ENCODE data around the gene HTR3D.
"Not testable (repeated sequence)": the region's sequence is repeated elsewhere in the genome, so short reads cannot be mapped to it uniquely, and the experiment has no call there.

The HTR3D gene

GRCh38 chr3:184003187-184003967 lies 28.2 kb upstream of the HTR3D start:
- peaks cover 0 to 3% of the 10 kb centered on the region in 2 donors for H3K36me3 ChIP-seq (ENCODE audit: control insufficient read depth in 2 of 2, insufficient read depth in 2 of 2, low read length in 2 of 2)
- peaks cover 7 to 24% of the 10 kb centered on the region in 2 donors for H3K4me1 ChIP-seq (ENCODE audit: control insufficient read depth in 2 of 2, insufficient read depth in 2 of 2, low read length in 2 of 2)
- no peak overlapping the region for H3K4me3 ChIP-seq (ENCODE audit: low read length in 2 of 2)
- H3K27me3 ChIP-seq (ENCODE audit: control insufficient read depth in 2 of 2, insufficient read depth in 2 of 2, low read length in 2 of 2): no peaks in the 10 kb centered on the region
- H3K9me3 ChIP-seq (ENCODE audit: control insufficient read depth in 2 of 2, low read length in 2 of 2): no peaks in the 10 kb centered on the region
- no peak overlapping the region for H3K27ac ChIP-seq (ENCODE audit: low read depth in 2 of 2, low read length in 2 of 2)
- no peak overlapping the region for H3K9ac ChIP-seq (ENCODE audit: low read depth in 1 of 2, low read length in 2 of 2)

GRCh38 chr3:184004476-184004875 lies 27.1 kb upstream of the HTR3D start:
- no peaks in the 10 kb centered on the region for H3K27me3 ChIP-seq (ENCODE audit: control insufficient read depth in 2 of 2, insufficient read depth in 2 of 2, low read length in 2 of 2)
- H3K36me3 ChIP-seq (ENCODE audit: control insufficient read depth in 2 of 2, insufficient read depth in 2 of 2, low read length in 2 of 2): peaks cover 2 to 5% of the 10 kb centered on the region in 2 donors
- no peak overlapping the region for H3K9ac ChIP-seq (ENCODE audit: low read depth in 1 of 2, low read length in 2 of 2)
- H3K4me3 ChIP-seq (ENCODE audit: low read length in 2 of 2): no peak overlapping the region
- H3K27ac ChIP-seq (ENCODE audit: low read depth in 2 of 2, low read length in 2 of 2): no peak overlapping the region
- H3K4me1 ChIP-seq (ENCODE audit: control insufficient read depth in 2 of 2, insufficient read depth in 2 of 2, low read length in 2 of 2): peaks cover 7 to 24% of the 10 kb centered on the region in 2 donors
- no peaks in the 10 kb centered on the region for H3K9me3 ChIP-seq (ENCODE audit: control insufficient read depth in 2 of 2, low read length in 2 of 2)

- H3K9me3 ChIP-seq (ENCODE audit: control insufficient read depth in 2 of 2, low read length in 2 of 2): no peaks in the 10 kb centered on the region
- no peaks in the 10 kb centered on the region for H3K27me3 ChIP-seq (ENCODE audit: control insufficient read depth in 2 of 2, insufficient read depth in 2 of 2, low read length in 2 of 2)
- peak overlapping the region; percentile 61 to 79 for H3K27ac ChIP-seq (ENCODE audit: low read depth in 2 of 2, low read length in 2 of 2)
- peak overlapping the region in 1 of 2 donors; percentile 4 for H3K4me3 ChIP-seq (ENCODE audit: low read length in 2 of 2)
- peaks cover 7 to 24% of the 10 kb centered on the region in 2 donors for H3K4me1 ChIP-seq (ENCODE audit: control insufficient read depth in 2 of 2, insufficient read depth in 2 of 2, low read length in 2 of 2)
- H3K9ac ChIP-seq (ENCODE audit: low read depth in 1 of 2, low read length in 2 of 2): peak overlapping the region in 1 of 2 donors; percentile 47
- peaks cover 2 to 4% of the 10 kb centered on the region in 2 donors for H3K36me3 ChIP-seq (ENCODE audit: control insufficient read depth in 2 of 2, insufficient read depth in 2 of 2, low read length in 2 of 2)
Measured at GRCh38 chr3:184005941-184006507, 25.5 kb upstream of the HTR3D start.

- not testable (repeated sequence) for H3K27me3 ChIP-seq (ENCODE audit: control insufficient read depth in 2 of 2, insufficient read depth in 2 of 2, low read length in 2 of 2); H3K9me3 ChIP-seq (ENCODE audit: control insufficient read depth in 2 of 2, low read length in 2 of 2); H3K36me3 ChIP-seq (ENCODE audit: control insufficient read depth in 2 of 2, insufficient read depth in 2 of 2, low read length in 2 of 2); H3K4me3 ChIP-seq (ENCODE audit: low read length in 2 of 2); H3K9ac ChIP-seq (ENCODE audit: low read depth in 1 of 2, low read length in 2 of 2)
- Histone ChIP-seq H3K27ac (ENCODE audit: low read depth in 2 of 2, low read length in 2 of 2) (peak overlapping the region; percentile 61 to 79), H3K4me1 (ENCODE audit: control insufficient read depth in 2 of 2, insufficient read depth in 2 of 2, low read length in 2 of 2) (peaks cover 7 to 28% of the 10 kb centered on the region in 2 donors)
Measured at GRCh38 chr3:184007143-184007813, 24.3 kb upstream of the HTR3D start.

- Histone ChIP-seq H3K27me3 (ENCODE audit: control insufficient read depth in 2 of 2, insufficient read depth in 2 of 2, low read length in 2 of 2) (no peaks in the 10 kb centered on the region), H3K4me3 (ENCODE audit: low read length in 2 of 2) (no peak overlapping the region), H3K9ac (ENCODE audit: low read depth in 1 of 2, low read length in 2 of 2) (no peak overlapping the region), H3K36me3 (ENCODE audit: control insufficient read depth in 2 of 2, insufficient read depth in 2 of 2, low read length in 2 of 2) (peaks cover 2 to 4% of the 10 kb centered on the region in 2 donors), H3K9me3 (ENCODE audit: control insufficient read depth in 2 of 2, low read length in 2 of 2) (no peaks in the 10 kb centered on the region), H3K4me1 (ENCODE audit: control insufficient read depth in 2 of 2, insufficient read depth in 2 of 2, low read length in 2 of 2) (peaks cover 7 to 34% of the 10 kb centered on the region in 2 donors), H3K27ac (ENCODE audit: low read depth in 2 of 2, low read length in 2 of 2) (no peak overlapping the region)
Measured at GRCh38 chr3:184008161-184008560, 23.4 kb upstream of the HTR3D start.

GRCh38 chr3:184011230-184011876 lies 20.2 kb upstream of the HTR3D start:
- Histone ChIP-seq H3K9me3 (ENCODE audit: control insufficient read depth in 2 of 2, low read length in 2 of 2) (no peaks in the 10 kb centered on the region), H3K27ac (ENCODE audit: low read depth in 2 of 2, low read length in 2 of 2) (no peak overlapping the region), H3K9ac (ENCODE audit: low read depth in 1 of 2, low read length in 2 of 2) (no peak overlapping the region), H3K36me3 (ENCODE audit: control insufficient read depth in 2 of 2, insufficient read depth in 2 of 2, low read length in 2 of 2) (peaks cover 2 to 4% of the 10 kb centered on the region in 2 donors), H3K4me3 (ENCODE audit: low read length in 2 of 2) (no peak overlapping the region), H3K27me3 (ENCODE audit: control insufficient read depth in 2 of 2, insufficient read depth in 2 of 2, low read length in 2 of 2) (no peaks in the 10 kb centered on the region), H3K4me1 (ENCODE audit: control insufficient read depth in 2 of 2, insufficient read depth in 2 of 2, low read length in 2 of 2) (peaks cover 11 to 37% of the 10 kb centered on the region in 2 donors)

- H3K9me3 ChIP-seq (ENCODE audit: control insufficient read depth in 2 of 2, low read length in 2 of 2): no peaks in the 10 kb centered on the region
- peaks cover 2 to 4% of the 10 kb centered on the region in 2 donors for H3K36me3 ChIP-seq (ENCODE audit: control insufficient read depth in 2 of 2, insufficient read depth in 2 of 2, low read length in 2 of 2)
- H3K4me1 ChIP-seq (ENCODE audit: control insufficient read depth in 2 of 2, insufficient read depth in 2 of 2, low read length in 2 of 2): peaks cover 16 to 40% of the 10 kb centered on the region in 2 donors
- H3K9ac ChIP-seq (ENCODE audit: low read depth in 1 of 2, low read length in 2 of 2): peak overlapping the region in 1 of 2 donors; percentile 26
- H3K4me3 ChIP-seq (ENCODE audit: low read length in 2 of 2): peak overlapping the region in 1 of 2 donors; percentile 17
- H3K27me3 ChIP-seq (ENCODE audit: control insufficient read depth in 2 of 2, insufficient read depth in 2 of 2, low read length in 2 of 2): no peaks in the 10 kb centered on the region
- peak overlapping the region; percentile 49 to 55 for H3K27ac ChIP-seq (ENCODE audit: low read depth in 2 of 2, low read length in 2 of 2)
Measured at GRCh38 chr3:184011937-184012889, 19.3 kb upstream of the HTR3D start.

GRCh38 chr3:184015381-184016019 lies 16.0 kb upstream of the HTR3D start:
- Histone ChIP-seq H3K4me3 (ENCODE audit: low read length in 2 of 2) (peak overlapping the region; percentile 9 to 27), H3K36me3 (ENCODE audit: control insufficient read depth in 2 of 2, insufficient read depth in 2 of 2, low read length in 2 of 2) (no peaks in the 10 kb centered on the region), H3K27me3 (ENCODE audit: control insufficient read depth in 2 of 2, insufficient read depth in 2 of 2, low read length in 2 of 2) (no peaks in the 10 kb centered on the region), H3K9ac (ENCODE audit: low read depth in 1 of 2, low read length in 2 of 2) (peak overlapping the region; percentile 2 to 14), H3K9me3 (ENCODE audit: control insufficient read depth in 2 of 2, low read length in 2 of 2) (no peaks in the 10 kb centered on the region), H3K27ac (ENCODE audit: low read depth in 2 of 2, low read length in 2 of 2) (peak overlapping the region; percentile 27 to 42), H3K4me1 (ENCODE audit: control insufficient read depth in 2 of 2, insufficient read depth in 2 of 2, low read length in 2 of 2) (peaks cover 12 to 39% of the 10 kb centered on the region in 2 donors)

GRCh38 chr3:184016169-184016570 lies 15.4 kb upstream of the HTR3D start:
- peak overlapping the region; percentile 27 to 42 for H3K27ac ChIP-seq (ENCODE audit: low read depth in 2 of 2, low read length in 2 of 2)
- H3K27me3 ChIP-seq (ENCODE audit: control insufficient read depth in 2 of 2, insufficient read depth in 2 of 2, low read length in 2 of 2): no peaks in the 10 kb centered on the region
- no peaks in the 10 kb centered on the region for H3K36me3 ChIP-seq (ENCODE audit: control insufficient read depth in 2 of 2, insufficient read depth in 2 of 2, low read length in 2 of 2)
- H3K4me3 ChIP-seq (ENCODE audit: low read length in 2 of 2): peak overlapping the region; percentile 9 to 99
- H3K4me1 ChIP-seq (ENCODE audit: control insufficient read depth in 2 of 2, insufficient read depth in 2 of 2, low read length in 2 of 2): peaks cover 12 to 39% of the 10 kb centered on the region in 2 donors
- peak overlapping the region in 1 of 2 donors; percentile 14 for H3K9ac ChIP-seq (ENCODE audit: low read depth in 1 of 2, low read length in 2 of 2)
- H3K9me3 ChIP-seq (ENCODE audit: control insufficient read depth in 2 of 2, low read length in 2 of 2): no peaks in the 10 kb centered on the region
